Calu3 (cell line): Measurements from ENCODE around the gene EGFL7. TPM values are rescaled to one million over a fixed set of nuclear protein-coding genes. Genes with fewer than 3 reads are reported as not detected.

Experiments
- BruUV-seq: library from RNA; stranded (reverse); fragments of 400-500 nt; replicated peaks from 2 replicates; lab custom pipeline; 2021; lab: Mats Ljungman, UMichigan
- CTCF ChIA-PET: fragments of 300-600 bp; sonication (Branson Sonifier 250); formaldehyde crosslinking; loops from one replicate; lab custom pipeline; 2022; ENCODE audit warnings: antibody characterized with exemption; lab: Charles Lee
- DNase-seq: peaks from one replicate; pipeline ENCODE4 v3.0.0; 2022
- H3K27ac Mint-ChIP-seq: one replicate; pipeline ENCODE4 v1.8.0; 2022; ENCODE audit warnings: mixed read lengths; ENCODE audit not compliant: unreplicated experiment
- H3K27me3 Mint-ChIP-seq: one replicate; pipeline ENCODE4 v1.8.0; 2022; ENCODE audit warnings: mixed read lengths; ENCODE audit not compliant: unreplicated experiment
- H3K36me3 Mint-ChIP-seq: one replicate; pipeline ENCODE4 v1.8.0; 2022; ENCODE audit warnings: mild to moderate bottlenecking, moderate library complexity, mixed read lengths; ENCODE audit not compliant: insufficient read depth, unreplicated experiment
- H3K4me1 Mint-ChIP-seq: one replicate; pipeline ENCODE4 v1.8.0; 2022; ENCODE audit warnings: mild to moderate bottlenecking, low read depth, mixed read lengths; ENCODE audit not compliant: unreplicated experiment
- H3K4me3 Mint-ChIP-seq: one replicate; pipeline ENCODE4 v1.8.0; 2022; ENCODE audit warnings: mild to moderate bottlenecking, low read depth, moderate library complexity, mixed read lengths; ENCODE audit not compliant: unreplicated experiment
- H3K9me3 Mint-ChIP-seq: one replicate; pipeline ENCODE4 v1.8.0; 2022; ENCODE audit warnings: low read depth, mixed read lengths; ENCODE audit not compliant: unreplicated experiment
- intact Hi-C: fragments of 100-400 bp; cut with micrococcal nuclease; formaldehyde crosslinking; loops from one replicate; pipeline ENCODE4 v1.10.0; 2022; ENCODE audit not compliant: unreplicated experiment
- total RNA-seq: library from RNA; stranded (reverse); gene quantifications from 2 replicates; pipeline ENCODE4 v1.2.3, GENCODE V29; 2022
- TF ChIP-seq, protein P1 (sequence below): fragments of 200-600 bp; IDR thresholded peaks from one replicate; pipeline ENCODE4 v1.8.0; 2022; ENCODE audit warnings: antibody characterized with exemption; ENCODE audit not compliant: unreplicated experiment

The EGFL7 gene
- total RNA-seq, 1 experiment from 2014 or later: 1.3 TPM

DNA sequence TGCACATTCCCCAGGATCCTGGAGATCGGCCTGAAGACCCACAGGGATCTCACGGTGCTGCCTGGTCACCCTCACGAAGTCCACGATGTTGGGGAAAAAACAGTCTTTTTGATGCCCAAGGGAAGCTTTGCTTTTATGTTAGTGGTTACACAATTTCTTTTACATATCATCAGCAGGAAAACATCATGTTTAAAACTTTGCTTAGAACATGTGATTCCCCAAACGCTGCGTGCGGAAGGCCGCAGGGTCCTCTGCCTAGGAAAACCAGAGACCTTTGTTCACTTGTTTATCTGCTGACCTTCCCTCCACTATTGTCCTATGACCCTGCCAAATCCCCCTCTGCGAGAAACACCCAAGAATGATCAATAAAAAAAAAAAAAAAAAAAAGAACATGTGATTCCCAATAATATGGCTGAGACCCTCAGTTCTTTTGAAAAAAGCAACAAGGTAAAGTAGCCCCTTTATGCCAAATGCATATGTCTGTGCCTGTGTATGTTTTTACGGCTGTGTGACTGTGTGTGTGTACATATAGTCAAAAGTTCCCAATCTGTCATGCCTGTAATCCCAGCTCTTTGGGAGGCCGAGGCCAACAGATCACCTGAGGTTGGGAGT is 36.0 kb downstream of the EGFL7 start:
- H3K4me1 Mint-ChIP-seq: peaks cover 18% of the 10 kb centered on the region

DNA sequence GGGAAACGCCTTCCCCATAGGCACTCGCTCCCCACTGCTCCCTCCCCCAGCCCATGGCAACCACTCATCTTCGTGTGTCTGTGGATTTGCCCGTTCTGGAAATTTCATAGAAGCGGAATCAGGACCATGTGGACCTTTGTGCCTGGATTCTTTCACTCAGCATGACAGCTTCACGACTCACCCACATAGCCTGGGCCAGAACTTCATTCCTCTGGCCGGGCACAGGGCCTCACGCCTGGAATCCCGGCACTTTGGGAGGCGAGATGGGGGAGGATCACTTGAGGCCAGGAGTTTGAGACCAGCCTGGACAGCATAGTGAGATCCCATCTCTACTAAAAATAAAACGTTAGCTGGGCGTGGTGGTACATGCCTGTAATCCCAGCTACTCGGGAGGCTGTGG is 37.6 kb downstream of the EGFL7 start:
- H3K9me3 Mint-ChIP-seq: no peaks in the 10 kb centered on the region
- H3K36me3 Mint-ChIP-seq: peaks cover 11% of the 10 kb centered on the region
- intact Hi-C loops: no loop called here
- TF ChIP-seq, protein P1, sequence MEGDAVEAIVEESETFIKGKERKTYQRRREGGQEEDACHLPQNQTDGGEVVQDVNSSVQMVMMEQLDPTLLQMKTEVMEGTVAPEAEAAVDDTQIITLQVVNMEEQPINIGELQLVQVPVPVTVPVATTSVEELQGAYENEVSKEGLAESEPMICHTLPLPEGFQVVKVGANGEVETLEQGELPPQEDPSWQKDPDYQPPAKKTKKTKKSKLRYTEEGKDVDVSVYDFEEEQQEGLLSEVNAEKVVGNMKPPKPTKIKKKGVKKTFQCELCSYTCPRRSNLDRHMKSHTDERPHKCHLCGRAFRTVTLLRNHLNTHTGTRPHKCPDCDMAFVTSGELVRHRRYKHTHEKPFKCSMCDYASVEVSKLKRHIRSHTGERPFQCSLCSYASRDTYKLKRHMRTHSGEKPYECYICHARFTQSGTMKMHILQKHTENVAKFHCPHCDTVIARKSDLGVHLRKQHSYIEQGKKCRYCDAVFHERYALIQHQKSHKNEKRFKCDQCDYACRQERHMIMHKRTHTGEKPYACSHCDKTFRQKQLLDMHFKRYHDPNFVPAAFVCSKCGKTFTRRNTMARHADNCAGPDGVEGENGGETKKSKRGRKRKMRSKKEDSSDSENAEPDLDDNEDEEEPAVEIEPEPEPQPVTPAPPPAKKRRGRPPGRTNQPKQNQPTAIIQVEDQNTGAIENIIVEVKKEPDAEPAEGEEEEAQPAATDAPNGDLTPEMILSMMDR: no peak
- peaks cover 12% of the 10 kb centered on the region for H3K4me1 Mint-ChIP-seq
- no peak overlapping the region for H3K27ac Mint-ChIP-seq
- H3K27me3 Mint-ChIP-seq: peaks cover 1% of the 10 kb centered on the region
- no peak overlapping the region for H3K4me3 Mint-ChIP-seq
- BruUV-seq: no TSS peak
- no peak for DNase-seq
- CTCF ChIA-PET: interaction anchor here (0.7 to 0.9 kb wide), 3 partner anchors 27 to 431 kb away, joined by 3 to 6 read pairs (median 5); no protein-coding TSS in a partner anchor

More for the DNA sequence above, 36.0 kb downstream of the EGFL7 start:
- DNase-seq: no peak
- no peaks in the 10 kb centered on the region for H3K9me3 Mint-ChIP-seq
- peaks cover 14% of the 10 kb centered on the region for H3K36me3 Mint-ChIP-seq
- BruUV-seq: no TSS peak
- TF ChIP-seq, protein P1: no peak
- no peak overlapping the region for H3K27ac Mint-ChIP-seq
- CTCF ChIA-PET: no interaction called here
- H3K27me3 Mint-ChIP-seq: no peaks in the 10 kb centered on the region
- intact Hi-C loops: no loop called here
- H3K4me3 Mint-ChIP-seq: no peak overlapping the region

DNA sequence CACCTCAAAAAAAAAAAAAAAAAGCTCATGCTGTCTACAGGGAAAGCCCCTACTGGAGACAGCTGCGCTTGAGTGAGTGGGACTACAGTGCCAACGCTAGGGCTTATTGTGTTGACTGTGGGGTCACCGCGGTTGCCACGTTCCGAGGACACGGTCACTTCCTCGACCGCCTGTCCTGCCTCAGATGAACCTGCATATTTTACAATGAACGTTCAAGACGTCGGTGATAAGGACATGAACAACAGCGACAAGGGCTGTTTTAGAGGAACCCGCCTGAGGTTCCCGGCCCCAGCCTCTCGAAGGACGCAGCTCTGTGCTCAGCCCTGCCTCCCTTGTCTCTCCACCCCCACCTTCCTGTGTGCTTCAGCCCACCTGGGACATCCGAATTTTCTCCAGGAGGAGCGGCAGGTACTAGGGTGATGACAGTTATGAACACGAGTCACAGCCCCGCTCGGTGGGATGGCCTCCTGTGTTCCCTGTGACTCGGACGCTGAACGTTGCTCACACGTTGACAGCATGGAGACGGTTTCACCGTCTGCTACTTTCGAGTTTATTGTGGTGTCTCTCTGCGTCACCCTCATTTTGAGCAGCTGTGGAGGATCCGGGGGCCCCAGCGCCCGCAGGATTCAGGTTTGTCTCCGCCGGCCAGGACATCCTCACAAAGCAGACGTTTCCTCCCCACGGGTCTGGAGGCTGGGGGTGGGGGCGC is 38.4 kb downstream of the EGFL7 start:
- Mint-ChIP-seq H3K4me1 (peaks cover 11% of the 10 kb centered on the region), H3K9me3 (no peaks in the 10 kb centered on the region), H3K27ac (no peak overlapping the region), H3K4me3 (no peak overlapping the region), H3K36me3 (peaks cover 11% of the 10 kb centered on the region), H3K27me3 (peaks cover 9% of the 10 kb centered on the region)
- intact Hi-C loops: no loop called here
- CTCF ChIA-PET: interaction anchor here (0.7 to 0.9 kb wide), 3 partner anchors 26 to 432 kb away, joined by 3 to 6 read pairs (median 5); no protein-coding TSS in a partner anchor
- no peak for DNase-seq
- TF ChIP-seq, protein P1: no peak
- BruUV-seq: no TSS peak

DNA sequence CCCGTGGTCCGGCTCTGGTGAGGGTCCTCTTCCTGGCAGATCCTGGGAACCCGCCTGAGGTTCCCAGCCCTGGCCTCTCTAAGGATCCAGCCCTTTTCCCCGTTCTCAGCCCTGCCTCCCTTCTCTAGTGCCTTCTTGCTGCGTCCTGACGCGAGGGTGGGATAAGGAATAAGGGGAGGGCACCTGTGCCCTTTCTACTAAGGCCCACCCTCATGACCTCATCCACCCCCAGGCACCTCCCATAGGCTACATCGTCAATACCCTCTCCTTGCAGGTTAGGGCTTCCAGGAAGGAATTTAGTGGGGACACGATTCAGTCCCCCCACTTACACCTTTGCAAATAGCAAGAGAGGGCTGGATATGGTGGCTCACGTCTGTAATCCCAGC is 38.9 kb downstream of the EGFL7 start:
- BruUV-seq: no TSS peak
- H3K27me3 Mint-ChIP-seq: peaks cover 9% of the 10 kb centered on the region
- CTCF ChIA-PET: no interaction called here
- H3K36me3 Mint-ChIP-seq: peaks cover 7% of the 10 kb centered on the region
- no peaks in the 10 kb centered on the region for H3K9me3 Mint-ChIP-seq
- intact Hi-C loops: no loop called here
- H3K4me3 Mint-ChIP-seq: no peak overlapping the region
- H3K4me1 Mint-ChIP-seq: peaks cover 11% of the 10 kb centered on the region
- DNase-seq: no peak
- TF ChIP-seq, protein P1: no peak
- H3K27ac Mint-ChIP-seq: no peak overlapping the region
